ENCODE results near the gene CYLD. TPM values are rescaled to one million over a fixed set of nuclear protein-coding genes. Genes with fewer than 3 reads are reported as not detected.

CYLD gene
- total RNA-seq, 2 experiments from 2014 or later = 7.4 to 14.9 TPM

DNA sequence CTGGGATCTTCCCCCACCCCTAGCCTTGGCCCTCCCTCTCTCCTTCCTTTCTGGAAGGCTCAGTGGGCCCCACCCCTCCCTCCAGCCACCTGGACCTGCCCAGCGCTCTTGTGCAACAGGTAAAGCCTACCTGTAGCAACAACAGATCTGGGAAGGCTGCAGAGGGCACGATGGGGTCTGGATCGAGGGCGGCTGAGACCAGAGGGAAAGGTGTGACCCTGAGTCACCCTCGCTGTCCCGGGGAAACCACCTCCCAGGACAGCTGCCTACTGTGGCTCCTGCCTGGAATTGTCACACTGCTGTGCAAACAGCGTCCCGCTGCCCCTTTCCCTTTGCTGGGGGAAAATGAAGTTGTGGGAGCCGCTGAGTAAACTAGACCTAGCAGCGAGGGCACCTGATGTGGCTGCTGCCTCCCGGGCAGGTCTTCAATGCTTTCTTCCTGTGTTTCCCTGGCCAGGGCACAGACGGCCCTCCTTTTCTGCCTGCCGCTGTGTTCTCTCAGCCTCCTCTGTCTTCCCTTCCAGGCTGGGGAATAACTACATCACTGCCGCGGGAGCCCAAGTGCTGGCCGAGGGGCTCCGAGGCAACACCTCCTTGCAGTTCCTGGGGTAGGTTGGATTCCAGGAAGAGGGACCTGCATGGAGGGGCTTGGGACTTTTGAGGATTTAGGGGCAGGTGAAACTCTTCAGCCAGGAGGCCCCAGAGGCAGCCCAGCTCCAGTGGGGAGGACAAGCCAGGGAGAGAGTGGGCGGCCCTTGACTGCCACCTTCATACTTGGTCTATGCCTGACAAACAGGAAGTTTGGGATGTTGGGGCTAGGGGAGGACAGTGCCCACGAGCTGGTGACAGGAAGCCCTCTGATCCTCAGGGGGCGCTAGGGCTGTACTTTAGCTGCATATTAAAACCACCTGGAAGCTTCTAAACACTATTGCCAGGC is 22.2 kb upstream of the CYLD start:
- Histone ChIP-seq H3K27ac (ENCODE audit: low read depth, low read length, poor library complexity, severe bottlenecking) (no peak overlapping the region), H3K79me2 (ENCODE audit: insufficient read depth, low read depth, low read length) (no peaks in the 10 kb centered on the region), H3K4me1 (ENCODE audit: insufficient read depth, low read length, poor library complexity, severe bottlenecking) (no peaks in the 10 kb centered on the region), H3K9me3 (ENCODE audit: low read length) (peaks cover 11% of the 10 kb centered on the region), H3K4me2 (ENCODE audit: low read length) (no peak overlapping the region), H2AFZ (ENCODE audit: low read length) (no peak overlapping the region), H3K36me3 (ENCODE audit: insufficient read depth, low read length) (no peaks in the 10 kb centered on the region), H4K20me1 (ENCODE audit: insufficient read depth, low read length) (no peaks in the 10 kb centered on the region), H3K9me2 (ENCODE audit: insufficient read depth, low read length) (no peaks in the 10 kb centered on the region), H3K4me3 (ENCODE audit: low read depth, low read length, poor library complexity, severe bottlenecking) (no peak overlapping the region)
- CTCF ChIA-PET (ENCODE audit: unreplicated experiment) = no interaction called here
- POLR2A ChIA-PET = interaction anchor here (0.6 kb wide), 1 partner anchor 25 kb away, joined by 3 read pairs; no protein-coding TSS in a partner anchor
- DNase-seq (ENCODE audit: low spot score) = no peak
- intact Hi-C loops (cut with micrococcal nuclease; ENCODE audit: unreplicated experiment) = no loop called here
- TF ChIP-seq, protein P1, sequence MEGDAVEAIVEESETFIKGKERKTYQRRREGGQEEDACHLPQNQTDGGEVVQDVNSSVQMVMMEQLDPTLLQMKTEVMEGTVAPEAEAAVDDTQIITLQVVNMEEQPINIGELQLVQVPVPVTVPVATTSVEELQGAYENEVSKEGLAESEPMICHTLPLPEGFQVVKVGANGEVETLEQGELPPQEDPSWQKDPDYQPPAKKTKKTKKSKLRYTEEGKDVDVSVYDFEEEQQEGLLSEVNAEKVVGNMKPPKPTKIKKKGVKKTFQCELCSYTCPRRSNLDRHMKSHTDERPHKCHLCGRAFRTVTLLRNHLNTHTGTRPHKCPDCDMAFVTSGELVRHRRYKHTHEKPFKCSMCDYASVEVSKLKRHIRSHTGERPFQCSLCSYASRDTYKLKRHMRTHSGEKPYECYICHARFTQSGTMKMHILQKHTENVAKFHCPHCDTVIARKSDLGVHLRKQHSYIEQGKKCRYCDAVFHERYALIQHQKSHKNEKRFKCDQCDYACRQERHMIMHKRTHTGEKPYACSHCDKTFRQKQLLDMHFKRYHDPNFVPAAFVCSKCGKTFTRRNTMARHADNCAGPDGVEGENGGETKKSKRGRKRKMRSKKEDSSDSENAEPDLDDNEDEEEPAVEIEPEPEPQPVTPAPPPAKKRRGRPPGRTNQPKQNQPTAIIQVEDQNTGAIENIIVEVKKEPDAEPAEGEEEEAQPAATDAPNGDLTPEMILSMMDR (conservative IDR thresholded peaks at IDR 0.05; ENCODE audit: low read length) = peak; percentile 26; the same call in 1 of the 2 replicates
- no peak for TF ChIP-seq EZH2phosphoT487 (IDR thresholded peaks at IDR 0.05; ENCODE audit: borderline replicate concordance, low read depth, low read length)
- no TSS peak for BruUV-seq (replicated peaks)

DNA sequence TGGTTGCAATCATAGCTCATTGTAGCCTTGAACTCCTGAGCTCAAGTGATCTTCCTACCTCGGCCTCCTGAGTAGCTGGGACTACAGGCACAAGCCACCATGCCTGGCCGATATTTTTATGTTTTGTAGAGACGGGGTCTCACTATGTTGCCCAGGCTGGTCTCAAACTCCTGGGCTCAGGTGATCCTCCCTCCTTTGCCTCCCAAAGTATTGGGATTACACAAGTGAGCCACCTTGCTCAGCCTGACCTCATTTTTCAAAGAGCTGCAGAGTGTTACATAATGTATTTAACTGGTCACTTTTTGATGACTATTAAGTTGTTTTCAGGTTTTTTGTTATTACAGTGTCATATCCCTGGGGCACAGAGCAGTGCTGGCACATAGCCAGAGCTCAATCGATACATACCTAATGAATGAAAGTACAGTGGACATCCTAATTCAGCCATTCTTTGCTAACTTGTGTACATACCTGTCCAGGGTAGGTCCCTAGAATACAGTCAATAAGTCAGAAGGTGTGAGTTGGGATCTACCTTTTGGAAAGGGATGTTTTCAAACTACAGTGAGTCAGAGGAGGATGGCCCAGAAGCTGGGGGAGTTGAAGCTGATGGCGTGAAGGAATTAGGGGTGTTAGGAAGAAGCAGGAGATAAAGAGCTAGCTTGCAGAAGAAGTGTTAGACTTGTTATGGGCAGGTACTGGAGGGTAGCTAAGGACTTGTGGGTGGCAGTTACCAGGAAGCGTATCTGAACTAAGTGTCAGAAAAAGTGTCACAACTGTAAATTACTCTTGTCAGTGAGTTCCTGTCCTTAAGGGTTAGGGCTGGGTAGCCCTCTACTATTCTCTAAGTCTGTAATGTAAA is 20.1 kb upstream of the CYLD start:
- Histone ChIP-seq H2AFZ (ENCODE audit: low read length) (no peak overlapping the region), H3K4me1 (ENCODE audit: insufficient read depth, low read length, poor library complexity, severe bottlenecking) (no peaks in the 10 kb centered on the region), H3K9me2 (ENCODE audit: insufficient read depth, low read length) (no peaks in the 10 kb centered on the region), H3K9me3 (ENCODE audit: low read length) (peaks cover 13% of the 10 kb centered on the region), H3K27ac (ENCODE audit: low read depth, low read length, poor library complexity, severe bottlenecking) (no peak overlapping the region), H3K79me2 (ENCODE audit: insufficient read depth, low read depth, low read length) (no peaks in the 10 kb centered on the region), H3K36me3 (ENCODE audit: insufficient read depth, low read length) (no peaks in the 10 kb centered on the region), H4K20me1 (ENCODE audit: insufficient read depth, low read length) (no peaks in the 10 kb centered on the region), H3K4me2 (ENCODE audit: low read length) (no peak overlapping the region), H3K4me3 (ENCODE audit: low read depth, low read length, poor library complexity, severe bottlenecking) (no peak overlapping the region)
- BruUV-seq (replicated peaks) = no TSS peak
- POLR2A ChIA-PET = no interaction called here
- intact Hi-C loops (cut with micrococcal nuclease; ENCODE audit: unreplicated experiment) = no loop called here
- CTCF ChIA-PET (ENCODE audit: unreplicated experiment) = no interaction called here
- DNase-seq (ENCODE audit: low spot score) = no peak
- no peak for TF ChIP-seq EZH2phosphoT487 (IDR thresholded peaks at IDR 0.05; ENCODE audit: borderline replicate concordance, low read depth, low read length)
- TF ChIP-seq, protein P1 (conservative IDR thresholded peaks at IDR 0.05; ENCODE audit: low read length) = no peak
